ENCODE results near the gene NDUFS4. TPM values are rescaled to one million over a fixed set of nuclear protein-coding genes. Genes with fewer than 3 reads are reported as not detected.

NDUFS4 gene
- total RNA-seq, 4 donors from 2014 or later, result 79.5 to 158 (median 115) TPM

- TF ChIP-seq, protein P1, sequence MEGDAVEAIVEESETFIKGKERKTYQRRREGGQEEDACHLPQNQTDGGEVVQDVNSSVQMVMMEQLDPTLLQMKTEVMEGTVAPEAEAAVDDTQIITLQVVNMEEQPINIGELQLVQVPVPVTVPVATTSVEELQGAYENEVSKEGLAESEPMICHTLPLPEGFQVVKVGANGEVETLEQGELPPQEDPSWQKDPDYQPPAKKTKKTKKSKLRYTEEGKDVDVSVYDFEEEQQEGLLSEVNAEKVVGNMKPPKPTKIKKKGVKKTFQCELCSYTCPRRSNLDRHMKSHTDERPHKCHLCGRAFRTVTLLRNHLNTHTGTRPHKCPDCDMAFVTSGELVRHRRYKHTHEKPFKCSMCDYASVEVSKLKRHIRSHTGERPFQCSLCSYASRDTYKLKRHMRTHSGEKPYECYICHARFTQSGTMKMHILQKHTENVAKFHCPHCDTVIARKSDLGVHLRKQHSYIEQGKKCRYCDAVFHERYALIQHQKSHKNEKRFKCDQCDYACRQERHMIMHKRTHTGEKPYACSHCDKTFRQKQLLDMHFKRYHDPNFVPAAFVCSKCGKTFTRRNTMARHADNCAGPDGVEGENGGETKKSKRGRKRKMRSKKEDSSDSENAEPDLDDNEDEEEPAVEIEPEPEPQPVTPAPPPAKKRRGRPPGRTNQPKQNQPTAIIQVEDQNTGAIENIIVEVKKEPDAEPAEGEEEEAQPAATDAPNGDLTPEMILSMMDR (IDR thresholded peaks at IDR 0.05; ENCODE audit: low read depth), result no peak
Observed at GRCh38 chr5:53613061-53613460, 52.6 kb downstream of the NDUFS4 start.

DNA sequence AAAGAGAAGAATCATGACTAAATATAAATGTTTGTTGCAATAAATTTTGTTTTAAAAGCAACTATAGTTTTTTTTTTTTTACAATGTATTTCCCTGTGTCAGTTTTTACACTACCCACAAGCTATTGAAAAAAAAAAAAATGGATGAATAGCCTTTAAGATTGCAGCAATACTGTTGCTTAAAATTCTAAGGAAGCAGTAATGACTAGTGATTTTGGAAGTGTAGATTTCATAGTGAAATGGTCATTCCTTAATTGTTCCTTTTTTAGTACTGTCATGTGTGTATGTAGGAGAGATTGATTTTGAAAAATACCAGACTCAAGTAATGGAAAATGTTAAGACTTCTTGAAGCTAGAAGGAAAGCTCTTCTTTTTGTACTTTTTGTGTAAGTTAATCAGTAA lies 53.1 kb downstream of the NDUFS4 start:
- TF ChIP-seq, protein P1 (IDR thresholded peaks at IDR 0.05; ENCODE audit: low read depth), result no peak

GRCh38 chr5:53614376-53614885 lies 54.0 kb downstream of the NDUFS4 start:
- TF ChIP-seq, protein P1 (IDR thresholded peaks at IDR 0.05; ENCODE audit: low read depth), result no peak

DNA sequence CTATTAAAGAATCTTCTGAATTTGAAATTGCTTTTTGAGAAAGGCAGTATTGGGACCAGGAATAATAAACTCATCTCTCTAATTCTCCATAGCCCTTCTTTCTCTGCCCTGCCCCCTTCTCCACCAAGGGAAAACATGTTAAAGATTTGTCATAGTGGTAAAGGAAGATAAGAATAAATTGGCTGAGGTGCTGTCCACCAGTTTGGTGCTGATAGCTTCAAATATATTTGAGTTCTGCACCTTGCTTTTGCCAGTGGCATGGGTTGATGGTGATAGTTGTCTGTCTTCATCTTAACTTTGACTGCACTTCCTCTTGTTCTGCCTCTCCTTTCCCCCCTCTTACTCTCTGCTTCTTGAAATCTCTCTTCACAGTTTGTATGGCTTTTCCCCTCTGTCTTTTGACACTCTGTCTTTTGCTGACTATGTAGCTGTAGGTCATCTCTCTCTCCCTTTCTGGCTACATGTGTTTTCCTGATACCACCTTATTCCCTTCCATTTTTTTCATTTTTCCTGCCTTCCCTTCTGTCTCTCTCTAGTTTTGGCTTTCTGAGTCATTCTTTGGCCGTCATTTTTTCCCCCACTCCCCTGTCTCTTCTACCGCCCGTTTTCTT lies 56.6 kb downstream of the NDUFS4 start:
- TF ChIP-seq, protein P1 (IDR thresholded peaks at IDR 0.05; ENCODE audit: low read depth), result no peak

DNA sequence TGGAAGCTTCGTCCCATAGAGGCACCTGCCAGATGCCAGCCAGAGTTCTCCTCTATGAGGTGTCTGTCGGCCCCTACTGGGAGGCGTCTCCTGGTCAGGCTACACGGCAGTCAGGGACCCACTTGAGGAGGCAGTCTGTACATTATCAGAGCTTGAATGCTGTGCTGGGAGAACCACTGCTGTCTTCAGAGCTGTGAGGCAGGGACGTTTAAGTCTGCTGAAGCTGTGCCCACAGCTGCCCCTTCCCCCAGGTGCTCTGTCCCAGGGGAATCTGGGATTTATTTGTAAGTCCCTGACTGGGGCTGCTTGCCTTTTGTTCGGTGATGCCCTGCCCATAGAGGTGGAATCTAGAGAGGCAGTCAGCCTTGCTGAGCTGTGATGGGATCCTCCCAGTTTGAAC lies 70.8 kb downstream of the NDUFS4 start:
- TF ChIP-seq, protein P1 (IDR thresholded peaks at IDR 0.05; ENCODE audit: low read depth), result no peak

DNA sequence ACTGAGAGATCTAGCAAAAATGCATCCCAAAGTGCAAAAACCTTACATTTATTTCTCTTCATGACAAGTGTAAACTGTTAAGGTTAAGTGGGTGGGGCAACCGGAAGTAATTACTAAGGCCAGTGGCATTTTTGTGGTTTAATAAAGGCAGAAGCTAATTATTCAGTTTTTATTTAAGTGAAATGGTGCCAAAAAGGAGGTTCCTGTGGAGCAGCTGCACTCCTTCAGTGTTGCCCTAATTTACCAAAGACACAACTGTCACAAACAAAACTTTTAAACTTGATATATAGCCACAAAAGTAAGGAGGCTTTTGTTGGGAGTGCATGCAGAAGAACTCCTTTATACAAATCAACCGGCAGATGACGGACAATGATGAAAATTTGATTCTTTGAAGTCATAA lies 81.6 kb downstream of the NDUFS4 start:
- TF ChIP-seq, protein P1 (IDR thresholded peaks at IDR 0.05; ENCODE audit: low read depth), result no peak

- TF ChIP-seq, protein P1 (IDR thresholded peaks at IDR 0.05; ENCODE audit: low read depth), result no peak
Observed at GRCh38 chr5:53643445-53643844, 83.0 kb downstream of the NDUFS4 start.

Measured in subcutaneous adipose tissue (tissue), 4 donors.